ENCODE data around the gene ERP27. TPM values are rescaled to one million over a fixed set of nuclear protein-coding genes. Genes with fewer than 3 reads are reported as not detected.
A peak's percentile ranks its signal among the peaks of the same experiment; 100 is the strongest.

ERP27 gene
- total RNA-seq, 1 experiment from 2014 or later: 0.03 TPM

DNA sequence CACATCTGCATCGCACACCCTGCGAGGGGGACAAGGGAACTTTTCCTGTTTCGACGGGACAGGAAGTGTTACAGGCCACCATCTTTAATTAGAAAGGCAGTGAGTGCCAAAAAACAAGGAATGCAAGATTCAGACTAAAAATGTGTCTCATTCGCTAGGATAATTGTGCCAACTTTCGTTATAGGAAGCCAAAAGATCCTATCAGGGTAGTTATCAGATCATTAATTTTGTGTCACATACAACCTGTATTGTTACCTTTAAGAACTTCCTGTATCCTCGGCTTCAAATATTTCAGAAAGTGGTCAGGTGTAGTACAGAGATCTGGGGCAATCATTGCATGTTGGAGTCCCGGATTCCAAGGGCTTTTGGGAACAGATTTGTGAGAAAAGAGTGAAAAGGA lies 33.5 kb downstream of the ERP27 start:
- DNase-seq (ENCODE audit: low read depth): no peak

DNA sequence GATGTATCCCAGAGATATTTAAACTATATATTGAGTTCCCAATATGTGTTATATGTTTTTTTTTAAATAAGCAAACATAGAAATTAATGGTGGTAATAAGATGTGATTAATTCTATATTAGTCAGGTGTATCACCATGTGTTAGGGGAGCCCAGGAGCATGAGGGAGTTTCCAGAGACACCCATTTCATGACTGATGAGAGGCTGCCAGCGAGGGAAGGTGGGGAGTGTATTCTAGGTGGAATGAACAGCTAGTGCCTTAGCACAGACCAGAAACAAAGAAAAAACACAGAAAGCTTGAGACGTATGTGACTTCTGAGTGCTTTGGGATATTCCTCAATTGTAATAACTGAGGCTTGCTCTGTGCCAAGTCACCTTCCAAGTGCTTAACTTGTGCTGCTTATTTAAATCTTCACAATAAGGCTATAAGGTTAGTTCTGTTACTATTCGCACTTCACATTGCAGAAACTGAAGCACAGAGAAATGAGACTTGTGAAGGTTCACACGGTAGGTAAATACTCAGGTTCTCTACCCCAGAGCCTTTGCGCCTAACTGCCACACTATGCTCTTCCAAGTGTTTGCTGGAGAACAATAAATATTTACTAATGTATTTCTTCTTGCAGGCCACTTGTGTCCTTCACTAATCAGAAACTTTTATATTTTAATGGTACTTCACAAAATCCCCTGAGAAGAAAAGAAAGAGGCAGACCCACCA lies 34.8 kb downstream of the ERP27 start:
- no peak for DNase-seq (ENCODE audit: low read depth)

DNA sequence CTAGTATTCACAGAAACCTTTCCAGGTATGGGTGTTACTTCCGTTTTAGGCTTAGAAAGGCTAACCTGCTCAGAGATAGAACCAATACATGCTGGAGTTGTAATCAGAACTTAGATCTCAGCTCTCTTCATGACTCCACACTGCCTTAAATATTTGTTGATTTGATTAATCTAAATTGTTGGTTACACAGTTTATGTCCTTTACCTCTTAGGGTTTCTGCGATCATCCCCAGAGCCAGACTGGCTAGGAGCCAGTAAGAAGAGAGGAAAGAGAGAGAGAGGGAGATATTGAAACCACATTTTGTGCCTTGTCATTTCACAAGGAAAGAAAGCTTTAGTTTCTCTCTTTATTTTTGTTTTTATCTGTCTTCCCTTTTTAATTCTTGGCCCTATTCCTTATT lies 35.9 kb downstream of the ERP27 start:
- DNase-seq (ENCODE audit: low read depth): no peak

DNA sequence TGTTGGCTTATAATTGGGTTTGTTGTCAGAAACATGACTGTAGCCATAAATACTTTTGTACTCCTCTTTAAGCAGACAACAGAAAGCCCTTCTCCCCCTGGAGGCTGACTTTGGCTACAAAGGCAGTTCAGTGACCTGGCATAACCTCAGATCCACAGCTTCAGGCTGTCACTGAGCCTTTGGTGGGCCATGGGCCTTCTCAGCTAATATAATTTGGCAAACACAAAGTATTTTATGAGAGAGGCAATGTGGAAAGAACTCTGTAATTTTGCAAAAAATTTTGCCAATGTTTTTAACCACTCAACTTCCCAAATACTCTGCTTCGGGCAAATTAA lies 37.1 kb downstream of the ERP27 start:
- DNase-seq (ENCODE audit: low read depth): no peak

DNA sequence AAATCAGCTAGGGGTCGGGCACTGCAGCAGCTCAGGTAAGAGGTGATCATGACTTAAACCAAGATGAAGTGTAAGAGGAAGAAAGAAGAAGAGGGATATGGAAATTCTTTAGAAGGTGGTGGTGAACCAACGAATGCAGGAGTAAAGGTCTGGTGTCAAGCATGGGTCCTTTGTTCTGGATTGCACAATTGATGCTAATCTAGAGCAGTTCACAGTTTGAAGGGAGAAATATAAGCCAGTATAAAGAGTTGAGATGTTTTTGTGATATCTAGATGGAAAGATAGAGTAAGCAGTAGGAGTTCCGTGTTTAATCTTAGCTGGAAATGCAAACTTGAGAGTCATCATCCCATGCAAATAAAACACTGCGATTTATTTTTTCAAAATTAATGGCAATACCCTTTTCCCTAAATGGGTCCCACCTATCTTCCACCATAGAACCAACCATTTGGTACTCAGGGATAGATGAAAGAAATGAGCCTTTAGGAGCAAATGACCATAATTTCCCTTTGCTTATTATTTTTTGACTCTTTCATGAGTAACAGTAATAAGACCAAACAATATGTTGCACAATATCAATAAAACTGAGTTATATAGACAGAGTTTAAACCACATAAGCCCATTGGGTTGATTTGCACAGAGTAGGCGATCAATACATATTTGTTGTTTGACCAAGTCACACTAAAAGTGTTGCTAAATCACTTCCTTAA lies 37.7 kb downstream of the ERP27 start:
- no peak for DNase-seq (ENCODE audit: low read depth)

DNA sequence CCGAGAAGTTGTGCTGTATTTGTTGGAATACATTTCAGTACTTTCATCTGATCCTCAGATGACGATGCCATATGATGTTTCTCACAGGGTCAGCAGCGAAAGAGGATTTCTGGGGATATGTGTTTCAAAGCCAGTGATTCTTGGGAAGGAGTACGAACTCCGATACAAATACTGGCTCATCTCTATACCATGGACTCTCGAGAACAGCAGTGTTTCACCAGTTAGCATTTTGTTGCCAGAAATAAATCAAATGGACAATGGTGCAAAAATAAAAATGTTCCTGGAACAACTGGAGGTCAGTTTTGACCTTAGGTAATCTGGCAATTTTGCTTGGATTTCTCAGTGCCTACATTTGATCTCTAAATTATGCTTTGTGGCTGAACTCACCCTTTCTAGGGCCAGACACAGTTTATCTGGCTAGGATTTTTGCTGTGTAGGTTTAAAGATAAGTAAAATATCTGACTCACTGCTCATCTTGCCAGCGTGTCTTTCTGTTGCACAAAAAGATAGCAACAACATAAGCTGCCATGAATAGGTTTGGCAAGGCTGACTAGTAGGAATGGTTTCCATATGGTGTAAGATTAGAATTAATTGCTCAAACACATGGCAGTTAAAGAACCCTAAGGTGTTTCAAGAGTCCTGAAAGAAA lies 41.7 kb downstream of the ERP27 start:
- DNase-seq (ENCODE audit: low read depth): no peak

DNA sequence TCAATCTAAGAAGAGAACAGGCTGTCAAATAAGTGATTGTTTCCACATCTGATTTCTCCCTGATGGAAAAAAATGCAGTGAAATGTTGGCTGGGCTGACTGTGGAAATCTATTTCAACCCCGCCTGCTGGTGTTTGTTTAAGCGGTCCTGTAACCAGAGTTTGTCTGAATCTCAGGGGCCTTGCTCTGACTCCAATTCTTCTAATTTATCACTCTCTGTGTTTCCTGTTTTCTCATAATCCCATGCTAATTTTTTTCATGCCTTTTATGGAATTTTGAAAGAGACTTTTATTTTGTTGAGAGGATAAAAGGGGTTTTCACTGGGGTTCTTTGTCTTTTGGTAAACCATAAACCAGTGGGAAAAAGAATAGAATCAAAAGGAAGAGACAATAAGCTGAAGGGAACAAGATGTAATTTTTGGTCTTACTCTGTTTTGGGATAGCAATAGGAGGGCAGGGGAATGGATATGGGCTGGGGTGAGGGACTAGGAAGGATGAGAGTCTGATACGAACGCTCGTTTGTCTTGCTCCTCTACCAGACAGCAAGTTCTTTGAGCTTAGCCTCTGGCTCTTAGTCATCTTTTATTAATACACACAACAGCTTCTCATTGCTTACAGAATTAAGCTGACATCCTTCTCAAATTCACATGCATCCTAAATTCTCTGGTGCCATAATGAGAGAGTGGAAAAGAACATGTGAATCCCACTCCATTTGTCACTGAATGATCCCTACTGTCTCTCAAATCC lies 44.7 kb downstream of the ERP27 start:
- no peak for DNase-seq (ENCODE audit: low read depth)

DNA sequence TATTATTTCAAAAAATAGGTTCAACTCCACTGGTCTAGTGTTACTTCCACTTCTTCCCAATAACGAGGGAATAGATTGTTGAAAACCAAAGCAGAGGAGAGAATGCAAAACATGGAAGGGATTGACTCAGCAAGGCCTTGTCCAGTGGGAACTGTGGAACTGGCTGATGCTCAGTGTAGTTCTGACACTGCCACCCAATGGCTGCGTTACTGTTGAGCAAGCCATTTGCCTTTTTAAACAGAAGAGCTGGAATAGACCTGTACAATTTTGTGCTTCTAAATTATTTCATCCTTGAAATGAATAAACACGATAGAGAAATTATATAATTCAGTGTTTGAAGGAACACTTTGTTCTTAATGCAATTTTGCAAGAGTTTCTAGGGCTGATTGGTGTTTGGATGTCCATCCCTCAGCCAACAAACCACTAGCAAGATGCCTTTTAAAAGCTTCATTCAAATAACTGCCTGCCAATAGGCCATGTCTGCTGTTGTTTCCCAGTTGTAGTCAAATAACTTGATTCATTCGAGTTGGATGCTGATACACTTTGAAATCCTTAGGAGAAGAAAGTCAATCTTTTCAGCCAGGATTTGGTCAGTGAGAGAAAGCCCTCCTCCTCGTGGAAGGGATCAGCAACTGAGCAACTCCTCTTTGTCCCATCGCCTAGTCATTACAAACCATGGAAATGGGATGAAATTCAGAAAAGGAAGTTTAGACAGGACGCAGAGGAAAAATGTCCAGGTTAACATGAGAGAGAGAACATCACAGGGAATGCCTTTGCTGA lies 45.4 kb downstream of the ERP27 start:
- peak; percentile 17 for DNase-seq (ENCODE audit: low read depth)

DNA sequence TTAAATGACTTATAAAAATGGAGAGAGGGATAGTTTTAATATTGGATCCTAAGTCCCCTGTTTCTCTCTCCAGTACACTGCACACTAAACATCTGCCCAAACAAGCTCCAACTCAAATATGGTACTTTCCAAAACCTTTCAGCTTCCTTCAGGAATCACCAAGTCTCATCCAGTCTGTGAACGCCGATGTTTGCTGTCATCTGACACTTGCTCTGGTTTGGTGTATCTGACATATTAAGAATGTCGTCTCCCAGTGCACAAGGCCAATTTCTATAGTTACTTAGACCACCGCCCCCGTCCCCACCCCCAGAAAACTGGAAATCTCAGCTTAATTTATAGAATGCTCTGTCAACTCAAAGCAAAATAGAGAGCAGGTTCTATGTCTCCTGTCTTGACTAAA lies 47.6 kb downstream of the ERP27 start:
- DNase-seq (ENCODE audit: low read depth): no peak

DNA sequence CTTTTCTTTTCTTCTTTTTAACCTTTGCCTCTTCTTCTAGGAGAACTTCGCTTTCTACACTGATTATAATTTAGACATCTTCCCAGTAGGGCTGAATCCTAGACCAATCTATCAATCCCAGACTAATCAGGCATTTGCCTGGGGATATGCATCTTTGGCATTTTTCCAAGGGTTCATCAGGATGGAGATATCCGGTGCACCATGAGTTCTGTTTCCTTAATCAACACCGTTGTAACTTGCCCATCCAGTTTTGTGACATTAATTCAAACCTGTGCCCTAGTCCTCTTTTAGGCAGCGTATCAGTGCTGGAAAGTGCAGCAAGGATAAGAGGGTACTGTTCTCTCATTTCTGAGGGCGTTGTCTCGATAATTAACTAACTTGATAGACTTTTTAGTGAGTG lies 52.1 kb downstream of the ERP27 start:
- no peak for DNase-seq (ENCODE audit: low read depth)

DNA sequence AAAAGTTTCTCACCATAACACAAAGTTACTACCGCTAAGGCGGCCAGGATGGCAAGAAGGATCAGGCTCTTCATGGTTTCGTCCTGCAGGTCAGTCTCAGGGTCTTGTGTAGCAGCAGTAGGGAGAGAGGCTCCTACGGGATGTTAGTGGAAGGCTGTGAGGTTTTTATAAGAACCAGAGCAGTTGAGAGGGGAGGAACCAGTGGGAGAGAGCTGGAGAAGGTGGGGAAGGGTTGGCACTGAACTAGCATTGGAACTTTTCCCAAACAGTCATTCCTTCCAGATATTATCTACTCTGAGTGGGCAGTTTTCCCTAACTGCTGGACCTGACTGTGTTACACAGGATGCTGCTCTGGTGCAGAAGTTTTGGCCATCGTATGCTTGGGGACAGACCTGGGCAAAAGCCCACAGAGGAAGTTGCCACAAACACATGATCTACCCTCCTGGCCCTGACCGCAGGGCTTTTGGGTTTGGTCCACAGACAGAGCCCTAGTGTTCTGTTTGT lies 52.6 kb downstream of the ERP27 start, which contains the start of gene MGP:
Gene MGP, minus strand, starts transcription at position 137 of the 504 bp plus-strand sequence. Its CDS starts 63 bp downstream, at position 74.
- DNase-seq (ENCODE audit: low read depth): peak; percentile 52

DNA sequence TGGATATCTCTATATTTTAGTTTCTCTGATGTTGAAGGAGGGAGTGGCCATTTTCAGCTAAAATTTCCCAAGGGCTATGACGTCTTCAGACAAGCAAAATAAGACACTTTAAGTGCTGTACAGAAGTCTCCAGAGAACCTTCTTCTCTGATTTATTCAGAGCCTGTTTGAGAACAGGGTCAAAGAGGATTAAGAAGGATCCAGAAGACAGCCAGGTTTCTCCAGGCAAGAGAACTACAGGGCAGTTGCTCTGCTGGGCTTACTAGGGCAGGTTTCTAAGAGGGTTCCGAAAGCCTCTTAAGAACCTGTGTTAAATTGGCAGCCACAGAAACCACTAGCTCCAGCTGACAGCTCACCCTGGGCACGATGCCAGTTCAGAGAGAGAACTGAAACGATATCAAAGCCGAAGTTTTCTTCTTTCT lies 53.9 kb downstream of the ERP27 start:
- peak; percentile 78 for DNase-seq (ENCODE audit: low read depth)

DNA sequence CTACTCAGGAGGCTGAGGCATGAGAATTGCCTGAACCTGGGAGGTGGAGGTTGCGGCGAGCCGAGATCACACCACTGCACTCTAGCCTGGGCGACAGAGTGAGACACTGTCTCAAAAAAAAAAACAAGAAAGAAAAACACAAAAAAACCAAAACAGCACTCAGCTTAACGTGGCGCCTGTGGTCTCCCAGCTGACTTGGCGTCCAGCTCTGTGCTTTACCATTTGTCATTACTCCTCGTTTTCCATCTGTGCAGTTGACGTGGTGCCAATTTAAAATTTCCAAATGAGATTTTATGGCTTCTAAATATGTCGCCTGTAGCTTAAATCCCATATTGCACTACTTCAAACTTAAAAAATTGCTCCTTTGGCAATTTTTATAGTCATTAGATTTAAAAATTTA lies 54.7 kb downstream of the ERP27 start:
- DNase-seq (ENCODE audit: low read depth): no peak

DNA sequence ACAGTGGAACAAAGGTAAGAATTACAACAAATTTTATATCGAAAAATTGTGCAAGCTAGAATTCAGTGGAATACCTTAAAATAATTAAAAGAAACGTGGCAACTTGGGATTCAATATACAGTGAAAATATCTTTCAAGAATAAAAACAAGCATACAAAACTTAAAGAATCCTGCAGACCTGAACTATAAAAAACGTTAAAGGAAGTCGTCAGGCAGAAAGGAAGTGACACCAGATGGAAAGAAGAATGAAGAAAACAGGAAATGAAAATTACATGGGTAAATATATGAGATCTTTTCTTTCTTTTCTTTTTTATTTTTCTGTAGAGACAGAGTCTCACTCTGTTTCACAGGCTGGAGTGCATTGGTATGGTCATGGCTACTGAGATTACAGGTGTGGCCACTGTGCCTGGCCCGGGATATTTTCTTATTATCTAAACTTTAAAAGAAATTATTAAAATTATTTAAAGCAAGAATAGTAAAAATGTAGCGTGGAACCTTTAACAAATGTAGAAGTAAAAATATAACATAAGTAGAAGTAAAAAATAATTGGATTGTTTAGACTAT lies 57.4 kb downstream of the ERP27 start:
- DNase-seq (ENCODE audit: low read depth): no peak

DNA sequence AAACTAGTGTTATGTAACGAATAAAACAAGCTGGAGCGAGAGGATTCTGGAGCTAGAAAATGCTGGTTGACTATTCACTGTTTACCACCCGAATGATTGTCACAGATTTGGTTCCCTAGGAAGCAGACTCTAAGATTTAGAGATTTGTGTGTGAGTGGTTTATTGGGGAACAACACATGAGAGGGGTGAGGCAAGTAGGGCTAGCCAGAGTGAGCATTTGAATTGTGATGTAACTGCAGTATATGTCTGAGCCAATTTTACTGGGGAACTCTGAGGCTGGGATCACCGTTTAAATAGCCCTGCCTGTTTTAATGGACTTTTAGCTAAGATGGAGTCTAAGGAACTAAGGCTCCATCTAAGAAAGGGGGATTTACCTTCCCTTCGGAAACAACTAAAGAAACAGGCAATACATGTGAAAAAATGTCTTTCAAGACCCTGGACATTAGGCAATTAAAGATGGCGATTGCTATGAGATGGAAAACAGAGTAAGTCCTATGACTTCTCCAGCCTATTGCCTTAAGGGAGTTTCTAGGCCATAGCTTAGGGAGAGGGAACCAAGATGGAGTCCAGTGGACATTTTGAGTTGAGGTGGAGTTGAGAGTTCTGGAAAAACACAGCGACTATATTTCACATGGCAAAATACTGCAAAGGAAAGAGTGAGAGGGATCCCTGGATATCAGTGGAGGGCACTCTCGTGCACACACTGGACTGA lies 59.0 kb downstream of the ERP27 start:
- no peak for DNase-seq (ENCODE audit: low read depth)

DNA sequence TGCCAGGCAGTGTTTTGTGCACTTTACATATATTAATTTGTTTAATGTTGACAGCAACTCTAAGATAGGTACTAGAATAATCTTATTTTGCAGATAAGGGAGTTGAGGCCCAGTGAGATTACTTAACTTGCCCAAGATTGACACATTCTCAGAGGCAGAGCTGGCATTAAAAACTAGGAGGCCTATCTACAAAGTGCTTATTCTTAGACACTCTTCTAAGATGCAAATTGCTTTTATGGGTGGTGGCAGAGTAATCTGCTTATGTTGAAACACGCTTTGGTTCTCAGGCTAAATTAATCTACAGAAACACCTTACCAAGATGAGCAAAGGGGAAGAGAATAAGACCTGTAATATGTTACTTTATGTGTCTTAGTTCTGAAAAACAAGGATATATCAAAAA lies 59.8 kb downstream of the ERP27 start:
- DNase-seq (ENCODE audit: low read depth): no peak

DNA sequence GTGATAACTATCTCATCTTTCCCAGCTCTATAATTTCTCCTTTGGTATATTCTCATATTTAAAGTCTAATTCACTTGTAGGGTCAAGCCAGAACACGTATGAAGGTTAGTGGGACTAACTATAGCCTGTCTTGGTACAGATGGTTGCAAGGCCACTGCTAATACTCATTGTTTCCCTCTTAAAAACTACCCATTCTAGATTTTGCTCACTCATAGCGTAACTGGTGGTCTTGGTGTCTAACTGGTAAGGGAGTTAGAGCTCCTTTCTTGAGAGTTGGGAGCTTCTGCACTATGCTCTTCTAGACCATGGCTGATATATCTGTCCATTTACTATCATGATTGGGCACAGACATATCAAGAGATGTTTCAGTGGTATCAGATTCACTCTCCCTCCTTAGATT lies 61.5 kb downstream of the ERP27 start:
- no peak for DNase-seq (ENCODE audit: low read depth)

DNA sequence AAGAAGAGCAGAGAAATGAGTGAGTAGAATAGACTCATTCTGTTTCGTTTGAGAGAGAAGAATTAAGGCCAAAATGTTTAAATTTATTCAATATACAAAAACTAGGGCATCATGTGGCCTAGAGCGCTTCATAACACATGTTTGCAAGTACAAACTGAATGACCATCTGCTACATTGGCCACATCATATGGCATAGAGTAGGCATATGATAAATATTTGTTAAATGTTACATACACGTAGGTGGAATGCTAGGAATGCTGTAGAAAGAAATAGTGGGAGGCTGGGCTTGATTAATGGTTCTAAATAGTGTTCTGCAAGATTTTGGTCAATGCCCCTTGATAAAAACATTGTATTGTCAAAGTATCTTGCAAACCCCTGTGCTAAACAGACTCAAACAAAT lies 63.5 kb downstream of the ERP27 start:
- no peak for DNase-seq (ENCODE audit: low read depth)

DNA sequence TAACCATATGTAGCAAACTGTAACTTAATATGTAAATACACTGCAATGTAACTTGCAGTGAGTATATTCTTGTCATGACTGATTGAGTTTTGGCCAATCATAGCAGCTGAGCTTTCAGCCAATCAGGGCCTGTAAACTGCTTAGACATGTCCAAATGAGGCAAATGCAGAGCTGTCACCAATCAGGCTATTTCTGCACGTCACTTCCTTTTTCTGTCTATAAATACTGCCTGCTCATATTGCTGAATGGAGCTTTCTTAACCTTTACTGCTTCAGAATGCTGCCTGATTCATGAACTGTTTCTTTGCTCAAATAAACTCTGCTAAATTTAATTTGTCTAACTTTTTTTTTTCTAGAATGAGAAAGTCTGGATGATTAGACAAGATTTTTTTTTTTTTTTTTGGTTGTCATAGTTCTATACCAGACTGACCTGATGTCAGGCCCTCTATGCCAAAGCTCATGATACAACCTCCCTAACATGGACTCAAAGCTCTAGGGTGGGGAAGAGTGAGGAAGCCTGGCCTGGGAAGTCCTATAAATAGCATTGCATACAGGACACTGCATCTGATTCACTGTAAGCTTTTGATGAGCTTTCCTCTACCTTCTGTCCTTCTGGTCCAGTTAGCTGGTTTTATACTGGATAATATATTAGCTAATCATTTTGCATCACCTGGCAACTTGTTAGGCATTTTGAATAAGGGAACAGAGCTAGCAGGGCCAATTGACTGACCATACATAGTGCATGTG lies 64.7 kb downstream of the ERP27 start:
- DNase-seq (ENCODE audit: low read depth): peak; percentile 15
